Endometrial microvascular endothelial cells (primary cell): ENCODE results near the gene OR4C3. TPM values are rescaled to one million over a fixed set of nuclear protein-coding genes. Genes with fewer than 3 reads are reported as not detected.
"Not testable (repeated sequence)": the region's sequence is repeated elsewhere in the genome, so short reads cannot be mapped to it uniquely, and the experiment has no call there.

Experiments
- in situ Hi-C: cut with HindIII; loops from 2 replicates; pipeline ENCODE4 v1.10.0; 2017; ENCODE audit warnings: low sequenced_read_pairs, low pct_unique_long_range_greater_than_20kb; ENCODE audit errors: inconsistent ontology term
- total RNA-seq: library from RNA; depleted of rRNA; stranded (reverse); fragments of >200 nt; gene quantifications from one replicate; pipeline ENCODE4 v1.2.3, GENCODE V29; 2015; ENCODE audit errors: inconsistent ontology term

OR4C3 gene
- not detected for total RNA-seq

DNA sequence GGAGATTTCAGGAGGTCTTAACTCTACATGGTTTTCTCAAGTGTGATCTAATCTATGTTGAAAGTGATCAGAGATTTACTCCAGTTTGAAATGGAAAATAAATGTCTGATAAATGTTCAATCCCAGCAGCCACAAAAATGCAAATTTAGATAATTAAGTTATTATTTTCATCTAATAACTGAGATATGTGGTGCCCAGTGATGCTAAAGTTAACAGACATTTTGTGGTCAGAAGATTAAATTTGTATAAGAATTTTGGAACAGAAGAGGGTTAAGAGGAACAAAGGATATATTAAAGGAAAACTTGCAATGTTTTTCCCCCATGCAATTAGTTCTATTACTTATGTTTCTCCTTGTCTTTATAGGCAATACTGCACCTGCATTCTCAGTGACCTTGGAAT lies at the start of gene OR4C3:
Gene OR4C3, plus strand, starts transcription at position 301 of the 400 bp plus-strand sequence. CDS start 102 bp downstream, outside the sequence.
- in situ Hi-C loops: not testable (repeated sequence)

DNA sequence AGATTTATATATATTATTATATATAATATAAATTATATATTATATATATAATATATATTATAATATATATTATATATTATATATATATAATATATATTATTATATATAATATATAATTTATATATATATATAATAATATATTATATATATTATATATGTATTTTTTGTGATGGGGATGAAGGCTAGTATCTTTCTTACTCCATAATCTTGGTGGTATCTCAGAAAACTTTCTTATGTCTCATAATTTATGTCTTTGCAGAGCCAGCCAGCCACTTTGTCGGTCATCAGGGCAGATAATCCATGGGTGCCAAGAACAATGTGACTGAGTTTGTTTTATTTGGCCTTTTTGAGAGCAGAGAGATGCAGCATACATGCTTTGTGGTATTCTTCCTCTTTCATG lies 18.8 kb upstream of the OR4C3 start, which contains the start of gene OR4S1:
Gene OR4S1, plus strand, starts transcription at position 301 of the 400 bp plus-strand sequence. Its CDS starts 0 bp downstream, at position 301.
- in situ Hi-C loops: no loop called here

DNA sequence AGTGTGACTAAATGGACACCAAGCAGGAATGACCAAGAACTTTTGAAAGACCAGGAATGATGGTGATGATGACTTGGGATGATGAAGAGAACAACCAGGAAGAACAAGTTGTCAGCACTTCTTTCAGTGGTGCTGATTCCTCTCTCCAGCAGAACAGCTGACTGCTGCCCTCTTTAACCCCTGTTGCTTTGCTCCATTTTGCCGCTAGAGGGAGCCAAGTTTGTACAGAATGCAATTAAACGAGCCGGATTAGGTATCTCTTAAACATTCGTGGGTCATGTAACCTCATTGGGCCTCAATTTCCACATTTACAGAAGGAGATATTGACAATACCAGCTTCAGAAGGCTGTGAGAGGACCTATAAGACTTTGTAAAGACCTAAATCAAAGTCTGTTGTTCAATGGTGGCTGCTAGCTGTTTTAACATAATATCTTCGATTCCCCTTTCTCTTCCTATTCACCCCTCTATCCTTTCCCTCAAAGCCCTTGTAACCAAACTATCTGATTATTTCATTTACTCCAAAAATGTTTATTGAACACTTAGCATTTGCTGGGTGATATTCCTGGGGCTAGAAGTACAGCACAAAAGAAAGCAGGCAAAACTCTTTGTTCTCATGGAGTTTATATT lies 16.8 kb upstream of the OR4C3 start:
- in situ Hi-C loops: no loop called here

DNA sequence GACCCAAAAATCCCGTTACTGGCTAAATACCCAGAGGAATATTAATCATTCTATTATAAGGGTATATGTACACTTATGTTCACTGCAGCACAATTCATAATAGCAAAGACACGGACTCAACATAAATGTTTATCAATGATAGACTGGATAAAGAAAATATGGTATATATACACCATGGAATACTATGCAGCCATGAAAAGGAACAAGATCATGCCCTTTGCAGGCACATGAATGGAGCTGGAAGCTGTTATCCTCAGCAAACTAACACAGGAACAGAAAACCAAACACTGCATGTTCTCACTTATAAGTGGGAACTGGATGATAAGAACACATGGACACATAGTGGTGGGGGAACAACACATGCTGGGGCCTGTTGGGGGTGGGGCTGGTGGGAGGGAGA lies 11.1 kb upstream of the OR4C3 start:
- in situ Hi-C loops: not testable (repeated sequence)

DNA sequence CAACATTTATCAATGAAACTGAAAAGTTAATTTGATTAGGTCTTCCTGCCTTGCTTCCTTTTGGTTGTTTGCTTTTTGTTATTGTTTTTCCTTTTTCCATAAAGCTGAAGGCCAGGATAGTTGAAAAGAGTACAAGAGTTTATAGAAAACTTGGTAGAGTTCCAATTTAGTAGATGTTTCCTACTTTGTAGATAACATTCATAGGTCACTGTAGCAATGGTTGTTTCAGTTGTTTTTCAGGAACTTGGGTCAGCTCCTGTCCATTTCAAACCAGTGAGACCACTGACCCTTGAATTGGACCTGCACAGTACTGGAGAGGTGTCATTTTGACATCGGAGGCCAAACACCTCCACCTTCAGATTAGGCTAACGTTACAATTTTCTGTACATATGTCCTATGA lies 4.9 kb upstream of the OR4C3 start:
- in situ Hi-C loops: not testable (repeated sequence)

DNA sequence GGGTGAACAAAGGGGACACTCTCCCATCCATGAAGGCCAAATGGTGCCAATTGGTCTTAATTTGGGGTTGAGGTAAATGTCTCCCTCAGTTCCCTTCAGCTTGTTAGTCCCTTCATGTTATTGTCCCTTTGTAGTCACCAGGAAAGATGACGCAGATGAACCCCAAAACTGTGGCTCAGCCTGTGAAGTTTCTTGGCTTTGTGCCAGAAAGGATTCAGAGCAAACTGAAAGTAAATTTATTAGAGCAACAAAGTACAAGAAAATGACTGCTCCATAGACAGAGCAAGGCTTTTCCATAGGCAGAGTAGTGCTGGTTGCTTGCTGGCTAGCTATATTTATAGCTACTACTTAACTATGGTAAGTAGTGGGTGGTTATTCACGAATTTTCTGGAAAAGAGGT lies 16.7 kb downstream of the OR4C3 start:
- in situ Hi-C loops: no loop called here

DNA sequence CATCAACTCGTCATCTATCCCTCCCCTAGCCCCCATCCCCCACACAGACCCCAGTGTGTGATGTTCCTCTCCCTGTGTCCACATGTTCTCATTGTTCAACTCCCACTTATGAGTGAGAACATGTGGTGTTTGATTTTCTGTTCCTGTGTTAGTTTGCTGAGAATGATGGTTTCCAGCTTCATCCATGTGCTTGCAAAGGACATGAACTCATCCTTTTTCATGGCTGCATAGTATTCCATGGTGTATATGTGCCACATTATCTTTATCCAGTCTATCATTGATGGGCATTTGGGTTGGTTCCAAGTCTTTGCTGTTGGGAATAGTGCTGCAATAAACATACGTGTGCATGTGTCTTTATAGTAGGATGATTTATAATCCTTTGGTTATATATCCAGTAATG lies 17.8 kb downstream of the OR4C3 start:
- in situ Hi-C loops: not testable (repeated sequence)

DNA sequence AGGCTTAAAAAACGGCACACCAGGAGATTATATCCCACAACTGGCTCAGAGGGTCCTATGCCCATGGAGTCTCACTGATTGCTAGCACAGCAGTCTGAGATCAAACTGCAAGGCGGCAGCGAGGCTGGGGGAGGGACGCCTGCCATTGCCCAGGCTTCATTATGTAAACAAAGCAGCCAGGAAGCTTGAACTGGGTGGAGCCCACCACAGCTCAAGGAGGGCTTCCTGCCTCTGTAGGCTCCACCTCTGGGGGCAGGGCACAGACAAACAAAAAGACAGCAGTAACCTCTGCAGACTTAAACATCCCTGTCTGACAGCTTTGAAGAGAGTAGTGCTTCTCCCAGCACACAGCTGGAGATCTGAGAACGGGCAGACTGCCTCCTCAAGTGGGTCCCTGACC lies 21.6 kb downstream of the OR4C3 start:
- in situ Hi-C loops: not testable (repeated sequence)

DNA sequence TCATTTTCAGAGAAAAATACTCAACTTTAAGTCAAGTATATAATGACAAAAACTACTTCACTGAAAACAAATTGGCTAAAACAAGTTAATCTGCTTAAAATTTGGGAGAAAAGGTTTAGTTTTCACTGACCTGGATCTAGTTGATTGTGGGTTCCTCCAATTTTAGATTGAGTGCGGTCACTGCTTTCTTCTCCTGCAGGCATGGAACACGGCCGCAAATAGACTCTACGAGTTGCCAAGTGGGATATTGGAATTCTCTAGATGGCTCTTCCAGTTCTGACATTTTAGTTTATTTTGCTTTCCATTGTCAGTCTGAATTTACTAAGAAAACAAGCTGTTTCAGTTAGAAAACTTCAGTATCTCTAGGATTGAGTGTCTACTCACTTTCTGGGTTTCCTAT lies 29.3 kb downstream of the OR4C3 start:
- in situ Hi-C loops: no loop called here

DNA sequence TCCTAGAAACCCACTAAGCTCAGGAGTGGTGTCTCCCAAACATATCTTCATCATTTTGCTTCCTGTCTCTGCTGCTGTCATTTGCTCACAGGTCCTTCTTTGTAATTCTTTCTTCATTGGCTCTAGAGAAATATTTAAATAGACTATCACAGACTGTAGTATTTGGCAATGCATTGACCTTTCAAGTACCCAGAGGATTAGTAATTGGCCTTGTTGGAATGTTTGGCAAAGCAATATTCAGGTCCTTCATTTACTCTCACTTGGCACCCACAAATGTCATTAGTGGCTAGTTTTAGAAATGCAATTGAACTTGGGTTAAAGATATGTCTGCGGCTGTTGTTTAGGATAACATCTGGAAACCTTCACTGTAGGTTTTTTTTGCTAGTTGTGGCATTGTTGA lies 30.0 kb downstream of the OR4C3 start:
- in situ Hi-C loops: no loop called here

DNA sequence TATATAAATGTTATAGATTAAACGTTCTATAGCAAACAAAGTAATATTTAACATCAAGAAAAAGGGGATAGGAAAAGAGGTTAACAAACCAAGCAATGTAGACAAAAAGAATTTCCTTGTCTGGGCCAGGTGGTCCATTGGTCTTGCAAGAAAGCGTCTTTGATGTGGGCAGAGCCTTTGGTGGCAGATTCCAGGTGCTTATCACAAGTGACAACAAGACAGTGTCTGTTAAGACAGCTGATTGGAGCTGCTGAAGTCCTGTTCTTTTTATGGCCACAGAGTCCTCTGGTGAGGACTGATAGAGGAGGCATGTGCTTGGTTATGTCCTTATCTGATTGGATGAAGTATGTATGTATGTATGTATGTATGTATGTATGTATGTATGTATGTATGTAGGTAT lies 36.6 kb downstream of the OR4C3 start:
- in situ Hi-C loops: not testable (repeated sequence)

DNA sequence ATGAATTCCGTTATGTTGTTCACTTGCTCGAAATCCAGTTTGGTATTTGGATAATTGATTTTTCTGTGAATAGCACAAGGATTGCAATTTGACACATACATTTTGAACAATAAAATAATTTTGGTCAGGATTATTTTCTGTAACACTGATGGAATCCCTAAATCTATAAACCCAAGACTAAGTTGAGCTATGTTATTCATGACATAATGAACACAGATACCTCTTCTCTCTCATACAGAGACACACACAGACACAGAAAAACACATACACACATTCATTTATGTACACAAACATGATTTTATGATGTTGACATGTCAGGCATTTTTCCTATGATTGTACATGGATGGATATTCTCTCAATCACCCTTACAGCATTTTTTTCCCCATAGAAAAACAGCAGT lies 41.6 kb downstream of the OR4C3 start, which contains the start of gene OR4C5:
Gene OR4C5, minus strand, starts transcription at position 101 of the 400 bp plus-strand sequence. Its CDS starts 0 bp downstream, at position 101.
- in situ Hi-C loops: no loop called here

Other genes with a start within 250 kb of the OR4C3 start
- not detected for gene OR4B1, start 108.1 kb upstream of the OR4C3 start, total RNA-seq
- not detected for gene OR4X2, start 79.8 kb upstream of the OR4C3 start, total RNA-seq
- gene OR4X1, start 61.1 kb upstream of the OR4C3 start, total RNA-seq: not detected
- gene OR4S1, start 18.7 kb upstream of the OR4C3 start, total RNA-seq: not detected
- gene OR4C5, start 41.5 kb downstream of the OR4C3 start, total RNA-seq: not detected
- gene OR4A47, start 163.9 kb downstream of the OR4C3 start, total RNA-seq: not detected